ENCODE data around the gene MUC22. TPM values are rescaled to one million over a fixed set of nuclear protein-coding genes. Genes with fewer than 3 reads are reported as not detected.

MUC22 gene
- polyA plus RNA-seq, 1 experiment, result not detected

GRCh38 chr6:31079656-31080261 lies 69.5 kb downstream of the MUC22 start:
- CTCF ChIA-PET, result interaction anchor here (0.6 to 10.4 kb wide), 41 partner anchors 7 to 598 kb away, joined by 3 to 194 read pairs (median 5); partner anchors contain the start of genes DDR1, GTF2H4, MUCL3 and PSORS1C1
- peak; percentile 87 for TF ChIP-seq CTCF (IDR thresholded peaks at IDR 0.05; ENCODE audit: insufficient read depth, low read depth, low read length)
- Histone ChIP-seq H3K36me3 (ENCODE audit: control insufficient read depth, insufficient read depth, low read length) (no peaks in the 10 kb centered on the region), H3K27me3 (ENCODE audit: control insufficient read depth, insufficient read depth, low read length) (no peaks in the 10 kb centered on the region), H3K4me3 (ENCODE audit: low read depth, low read length) (no peak overlapping the region)
- POLR2A ChIA-PET, result interaction anchor here (0.5 to 0.6 kb wide), 2 partner anchors 16 to 644 kb away, joined by 4 to 11 read pairs; no protein-coding TSS in a partner anchor
- DNase-seq (ENCODE audit: low read depth), result no peak

GRCh38 chr6:31081872-31082271 lies 71.6 kb downstream of the MUC22 start:
- CTCF ChIA-PET, result interaction anchor here (0.7 to 10.4 kb wide), 7 partner anchors 9 to 358 kb away, joined by 3 to 194 read pairs (median 6); partner anchors contain the start of gene VARS2
- DNase-seq (ENCODE audit: low read depth), result no peak
- no peak for TF ChIP-seq CTCF (IDR thresholded peaks at IDR 0.05; ENCODE audit: insufficient read depth, low read depth, low read length)
- H3K4me3 ChIP-seq (ENCODE audit: low read depth, low read length), result no peak overlapping the region
- POLR2A ChIA-PET, result no interaction called here
- no peaks in the 10 kb centered on the region for H3K27me3 ChIP-seq (ENCODE audit: control insufficient read depth, insufficient read depth, low read length)
- no peaks in the 10 kb centered on the region for H3K36me3 ChIP-seq (ENCODE audit: control insufficient read depth, insufficient read depth, low read length)

- CTCF ChIA-PET, result interaction anchor here (0.6 to 5.6 kb wide), 7 partner anchors 11 to 486 kb away, joined by 3 to 78 read pairs (median 5); partner anchors contain the start of gene VARS2
- POLR2A ChIA-PET, result no interaction called here
- no peak for DNase-seq (ENCODE audit: low read depth)
- Histone ChIP-seq H3K27me3 (ENCODE audit: control insufficient read depth, insufficient read depth, low read length) (no peaks in the 10 kb centered on the region), H3K4me3 (ENCODE audit: low read depth, low read length) (no peak overlapping the region), H3K36me3 (ENCODE audit: control insufficient read depth, insufficient read depth, low read length) (no peaks in the 10 kb centered on the region)
- TF ChIP-seq CTCF (IDR thresholded peaks at IDR 0.05; ENCODE audit: insufficient read depth, low read depth, low read length), result peak; percentile 51
Measured at GRCh38 chr6:31083742-31084354, 73.6 kb downstream of the MUC22 start.

Small RNAs within 50 kb of the gene (small RNA-seq; reads per million reads assigned to genes)
- gene RNU6-1133P (ENCODE audit: insufficient read length, low read depth, low replicate concordance), result not detected

Other genes starting within 250 kb of the MUC22 start
- 10.6 and 17.0 TPM in 2 replicates for gene DDR1, start 126.0 kb upstream of the MUC22 start, polyA plus RNA-seq (2011; rRNA removed)
- 24.9 and 28.2 TPM in 2 replicates for gene GTF2H4, start 102.3 kb upstream of the MUC22 start, polyA plus RNA-seq (2011; rRNA removed)
- gene VARS2, start 96.2 kb upstream of the MUC22 start, polyA plus RNA-seq (2011; rRNA removed), result 14.8 and 16.1 TPM in 2 replicates
- not detected in 2 replicates for gene SFTA2, start 78.3 kb upstream of the MUC22 start, polyA plus RNA-seq (2011; rRNA removed)
- gene MUCL3, start 69.5 kb upstream of the MUC22 start, polyA plus RNA-seq (2011; rRNA removed), result not detected in 2 replicates
- not detected in 2 replicates for gene MUC21, start 26.8 kb upstream of the MUC22 start, polyA plus RNA-seq (2011; rRNA removed)
- gene C6orf15, start 102.1 kb downstream of the MUC22 start, polyA plus RNA-seq (2011; rRNA removed), result not detected in 2 replicates
- gene PSORS1C1, start 104.3 kb downstream of the MUC22 start, polyA plus RNA-seq (2011; rRNA removed), result 4.9 and 6.7 TPM in 2 replicates
- gene CDSN, start 110.0 kb downstream of the MUC22 start, polyA plus RNA-seq (2011; rRNA removed), result not detected in 2 replicates
- not detected in 2 replicates for gene PSORS1C2, start 128.6 kb downstream of the MUC22 start, polyA plus RNA-seq (2011; rRNA removed)
- gene CCHCR1, start 147.3 kb downstream of the MUC22 start, polyA plus RNA-seq (2011; rRNA removed), result 11.0 and 15.5 TPM in 2 replicates
- gene TCF19, start 148.1 kb downstream of the MUC22 start, polyA plus RNA-seq (2011; rRNA removed), result 8.5 and 10.4 TPM in 2 replicates
- gene POU5F1, start 160.2 kb downstream of the MUC22 start, polyA plus RNA-seq (2011; rRNA removed), result 0.11 and 0.22 TPM in 2 replicates

Data from BJ (cell line).